Aorta (tissue), 5 donors: ENCODE measurements around the gene ANK2. TPM values are rescaled to one million over a fixed set of nuclear protein-coding genes. Genes with fewer than 3 reads are reported as not detected.

ENCODE experiments used
- ATAC-seq: fragments of 200-7000 bp; cut with Tn5 transposase; one replicate; pipeline ENCODE4 v1.9.1; 2022; ENCODE audit warnings: moderate library complexity; ENCODE audit not compliant: low FRiP score
- DNase-seq, 2 donors: peaks; one replicate each; pipeline ENCODE4 v3.0.0-alpha.2; 2020
- H3K27ac ChIP-seq, 2 donors: one replicate each; pipeline ENCODE4 v1.5.1; 2013; ENCODE audit warnings: low read length in 2 of 2, mild to moderate bottlenecking in 2 of 2, moderate library complexity in 2 of 2, control low read depth in 1 of 2, inconsistent platforms in 1 of 2, low read depth in 1 of 2
- H3K27me3 ChIP-seq, 2 donors: one replicate each; pipeline ENCODE4 v1.6.1; 2013; ENCODE audit warnings: control low read depth in 1 of 2, low read length in 1 of 2, mild to moderate bottlenecking in 1 of 2, moderate library complexity in 1 of 2; ENCODE audit not compliant: insufficient read depth in 2 of 2, control insufficient read depth in 1 of 2
- H3K36me3 ChIP-seq, 2 donors: one replicate each; pipeline ENCODE4 v1.6.1; 2013; ENCODE audit warnings: control low read depth in 1 of 2, low read length in 1 of 2, mild to moderate bottlenecking in 1 of 2; ENCODE audit not compliant: insufficient read depth in 2 of 2, control insufficient read depth in 1 of 2
- H3K4me1 ChIP-seq, 2 donors: one replicate each; pipeline ENCODE4 v1.6.1; 2013; ENCODE audit warnings: low read length in 2 of 2, control low read depth in 1 of 2, mild to moderate bottlenecking in 1 of 2, moderate library complexity in 1 of 2; ENCODE audit not compliant: insufficient read depth in 2 of 2, control insufficient read depth in 1 of 2
- H3K4me3 ChIP-seq, 2 donors: one replicate each; pipeline ENCODE4 v1.5.1; 2013; ENCODE audit warnings: low read length in 2 of 2, control low read depth in 1 of 2, mild to moderate bottlenecking in 1 of 2
- H3K9me3 ChIP-seq: one replicate; pipeline ENCODE4 v1.6.1; 2013; ENCODE audit warnings: mild to moderate bottlenecking, low read length; ENCODE audit not compliant: control insufficient read depth
- WGBS, 2 donors: extraction: QIAGEN DNeasy Blood & Tissue Kit; methylation state at CpG; one replicate each; pipeline ENCODE4 v1.1.7; 2013; 5-methylcytosine and 5-hydroxymethylcytosine counted together
- intact Hi-C, 2 donors: fragments of 100-400 bp; cut with DNase I; formaldehyde crosslinking; loops; one replicate each; pipeline versions ENCODE4 v1.14.2 to v1.15.0; 2022
- polyA plus RNA-seq, 2 donors: library from polyadenylated mRNA; stranded (reverse); fragments of 200-250 nt; gene quantifications; one replicate each; pipeline ENCODE4 v1.2.3, GENCODE V29; 2013
- total RNA-seq, 2 donors: library from RNA; stranded (reverse); fragmentation: NEBNext Ultra II Directional; extraction: Animal tissue kit (Norgen Biotek cat#: 25700); gene quantifications; one replicate each; pipeline ENCODE4 v1.2.1, GENCODE V29; 2021
- donor health status: healthy with polysubstance abuse.
- donor health status: Bipolar disorder and iron deficiency.
- donor health status: DM: no; HTN: no; CAD: no.
- donor health status: DM: no; HTN: no; CAD: no.
- donor health status: DM: yes; HTN: yes; CAD: no.

Gene ANK2
- total and polyA plus RNA-seq, 4 donors = 1.6 to 117 (median 36.6) TPM

DNA sequence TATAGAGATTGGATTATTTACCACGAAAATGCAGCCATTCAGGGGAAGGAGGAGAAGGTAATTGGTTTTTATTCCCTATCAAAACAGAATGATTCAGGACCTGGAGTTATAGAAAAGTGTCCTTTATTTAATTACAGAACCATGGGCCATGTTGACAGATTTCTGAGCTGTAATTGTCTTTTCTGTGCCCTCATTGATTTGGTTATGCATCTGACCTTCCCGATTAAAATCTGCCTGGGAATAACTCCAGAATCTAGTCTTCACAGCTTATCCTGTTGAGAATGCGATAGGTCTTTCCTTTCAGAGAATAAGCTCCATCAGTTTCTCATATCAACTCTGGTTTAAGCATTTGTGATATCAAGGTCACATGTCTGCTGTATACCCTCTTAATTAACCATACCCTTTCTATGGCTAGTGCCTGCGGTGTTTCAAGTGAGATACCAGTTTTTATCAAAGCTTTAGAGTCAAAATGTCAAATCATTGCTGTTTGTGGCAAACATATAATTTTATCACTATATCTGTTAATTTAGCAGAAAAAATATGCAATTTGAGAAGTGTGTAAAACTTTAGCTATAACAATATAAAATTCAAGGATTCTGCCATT lies 37.2 kb upstream of the ANK2 start:
- ATAC-seq = no peak
- H3K27ac ChIP-seq = no peak overlapping the region
- 87 to 89% methylated on average over 4 of the region's 4 CpGs for WGBS, 2 donors
- no peak overlapping the region for H3K4me3 ChIP-seq
- H3K36me3 ChIP-seq = no peaks in the 10 kb centered on the region
- intact Hi-C loops = no loop called here
- peaks cover 1% of the 10 kb centered on the region for H3K9me3 ChIP-seq
- no peaks in the 10 kb centered on the region for H3K4me1 ChIP-seq
- no peaks in the 10 kb centered on the region for H3K27me3 ChIP-seq
- no peak for DNase-seq

DNA sequence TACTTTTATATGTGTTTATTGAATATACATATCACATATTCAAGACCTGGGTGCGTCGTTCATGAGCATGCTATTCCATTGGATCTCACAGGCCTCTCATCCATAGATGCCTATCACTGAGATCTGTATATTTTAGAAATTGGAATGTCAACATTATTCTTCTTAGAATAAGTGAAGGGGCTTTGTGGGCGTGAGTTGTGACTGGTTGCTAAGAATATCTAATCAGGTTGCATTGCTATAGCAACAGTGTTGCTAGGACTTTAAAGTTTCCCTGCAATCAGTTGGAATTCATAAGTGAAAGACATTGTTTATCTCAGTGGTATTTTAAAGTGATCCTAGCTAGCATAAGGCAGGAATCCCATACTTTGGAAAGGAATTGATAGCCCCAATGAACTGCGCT lies 36.7 kb upstream of the ANK2 start:
- H3K27ac ChIP-seq = no peak overlapping the region
- intact Hi-C loops = no loop called here
- DNase-seq (no peak), ATAC-seq (no peak)
- WGBS, 2 donors = 70 to 77% methylated on average over 4 of the region's 4 CpGs
- H3K36me3 ChIP-seq = no peaks in the 10 kb centered on the region
- peaks cover 1% of the 10 kb centered on the region for H3K9me3 ChIP-seq
- no peaks in the 10 kb centered on the region for H3K4me1 ChIP-seq
- H3K4me3 ChIP-seq = no peak overlapping the region
- no peaks in the 10 kb centered on the region for H3K27me3 ChIP-seq

DNA sequence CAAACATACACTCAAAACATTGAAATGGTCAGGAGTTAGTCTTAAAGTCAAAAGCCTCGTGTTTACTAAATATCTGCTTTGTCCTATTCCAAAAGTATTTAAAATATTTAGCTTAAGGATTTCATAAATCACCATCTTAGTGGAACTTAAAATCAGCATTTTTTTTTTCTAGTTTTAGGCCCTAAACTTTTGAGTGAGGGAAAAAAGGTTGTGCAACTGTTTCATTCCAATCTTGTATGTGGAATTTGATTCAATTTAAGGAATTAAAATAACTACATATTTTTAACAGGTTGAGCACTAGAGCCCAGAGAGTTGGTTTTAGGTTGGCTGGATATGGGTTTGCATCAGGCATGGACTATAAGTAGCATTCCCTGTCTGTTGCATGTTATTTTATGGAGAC lies 35.7 kb upstream of the ANK2 start:
- no peaks in the 10 kb centered on the region for H3K4me1 ChIP-seq
- H3K4me3 ChIP-seq = no peak overlapping the region
- ATAC-seq = no peak
- no peaks in the 10 kb centered on the region for H3K27me3 ChIP-seq
- WGBS, 2 donors = 50 to 52% methylated on average over 1 of the region's 1 CpG
- intact Hi-C loops = no loop called here
- no peak overlapping the region for H3K27ac ChIP-seq
- no peak for DNase-seq
- peaks cover 1% of the 10 kb centered on the region for H3K9me3 ChIP-seq
- no peaks in the 10 kb centered on the region for H3K36me3 ChIP-seq

DNA sequence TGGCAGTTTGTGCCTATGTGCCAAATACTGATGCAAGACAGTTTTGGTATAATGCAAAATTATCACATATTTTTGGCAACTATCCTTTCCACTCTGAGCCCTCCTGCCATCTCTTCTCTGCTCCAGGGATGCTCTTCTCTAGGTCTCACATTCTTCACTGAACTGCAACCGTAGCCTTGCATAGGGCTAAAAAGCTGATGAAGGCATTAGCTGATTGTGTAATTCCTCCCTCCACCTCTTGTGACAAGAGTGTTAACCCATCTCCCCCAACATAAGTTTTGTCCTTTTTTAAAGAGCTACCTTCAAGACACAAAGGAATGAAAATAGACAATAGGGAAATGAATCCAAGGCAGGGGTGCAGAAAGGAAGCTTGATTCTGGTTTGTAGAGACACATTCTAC lies 33.1 kb upstream of the ANK2 start:
- Histone ChIP-seq H3K27ac (no peak overlapping the region), H3K36me3 (no peaks in the 10 kb centered on the region), H3K27me3 (no peaks in the 10 kb centered on the region), H3K4me1 (no peaks in the 10 kb centered on the region), H3K9me3 (peaks cover 1% of the 10 kb centered on the region), H3K4me3 (no peak overlapping the region)
- 87 to 89% methylated on average over 1 of the region's 1 CpG for WGBS, 2 donors
- ATAC-seq (no peak), DNase-seq (no peak)
- intact Hi-C loops = no loop called here

DNA sequence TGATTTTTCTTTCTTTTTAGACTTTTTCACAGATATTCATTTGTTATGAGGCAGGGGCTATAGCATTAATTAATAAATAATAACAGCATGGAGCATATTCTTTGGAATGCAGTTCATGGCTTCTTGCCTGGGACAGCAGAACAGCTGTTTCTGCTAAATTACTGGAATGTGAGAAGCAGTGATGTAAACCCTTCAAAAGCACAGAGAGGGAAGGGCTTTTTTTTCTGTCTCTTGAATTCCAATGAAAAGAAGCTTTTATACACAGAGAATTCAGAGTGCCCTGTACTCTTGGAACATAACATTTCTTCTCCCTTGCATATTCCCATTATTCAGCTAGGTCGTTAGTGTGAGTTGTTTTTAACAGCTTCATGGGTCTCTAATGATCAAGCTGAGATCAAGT lies 28.5 kb upstream of the ANK2 start:
- ATAC-seq = no peak
- no peak overlapping the region for H3K27ac ChIP-seq
- no peak overlapping the region for H3K4me3 ChIP-seq
- H3K4me1 ChIP-seq = no peaks in the 10 kb centered on the region
- intact Hi-C loops = no loop called here
- no peaks in the 10 kb centered on the region for H3K27me3 ChIP-seq
- DNase-seq = no peak
- 48 to 53% methylated on average over 1 of the region's 1 CpG for WGBS, 2 donors
- H3K36me3 ChIP-seq = no peaks in the 10 kb centered on the region
- peaks cover 1% of the 10 kb centered on the region for H3K9me3 ChIP-seq

DNA sequence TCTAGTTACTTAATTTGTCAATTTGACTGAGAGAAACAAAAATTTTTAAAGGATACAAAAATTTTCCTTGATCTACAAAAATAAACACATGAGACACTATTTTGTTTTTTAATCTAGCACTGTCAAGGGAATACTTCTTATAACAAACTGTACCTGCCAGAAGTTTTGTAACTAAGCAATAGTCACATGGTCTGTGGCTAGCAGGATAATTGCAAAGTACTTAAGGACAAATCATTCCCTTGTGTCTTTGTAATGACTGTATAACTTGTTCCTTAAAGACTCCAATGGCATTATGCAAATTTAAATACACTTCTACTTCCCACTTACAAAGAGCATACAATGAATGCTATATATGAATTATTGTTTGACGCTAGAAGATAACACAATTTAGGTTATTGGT lies 25.1 kb upstream of the ANK2 start:
- Histone ChIP-seq H3K9me3 (no peaks in the 10 kb centered on the region), H3K36me3 (no peaks in the 10 kb centered on the region), H3K27me3 (no peaks in the 10 kb centered on the region), H3K27ac (no peak overlapping the region), H3K4me3 (no peak overlapping the region), H3K4me1 (no peaks in the 10 kb centered on the region)
- ATAC-seq (no peak), DNase-seq (no peak)
- intact Hi-C loops = no loop called here
- WGBS, 2 donors = 92 to 94% methylated on average over 1 of the region's 1 CpG

DNA sequence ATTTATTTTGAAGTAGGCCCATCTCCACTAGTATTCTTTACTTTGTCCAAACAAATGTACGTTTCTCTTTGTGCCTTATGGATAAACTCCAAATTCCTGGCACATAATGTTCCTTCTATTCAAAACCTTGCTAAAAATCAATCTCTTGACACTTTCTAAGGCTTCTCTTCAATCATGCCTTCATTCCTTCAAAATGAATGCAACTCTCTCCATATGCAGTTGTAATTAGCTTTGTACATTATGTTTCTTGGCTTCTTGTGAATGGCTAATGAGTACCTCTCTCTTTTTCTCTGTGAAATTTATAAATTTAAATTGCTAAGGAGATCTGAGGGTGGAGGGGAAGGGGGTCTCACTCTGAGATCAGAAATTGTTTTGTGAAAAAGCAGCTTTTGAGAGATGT lies 24.0 kb upstream of the ANK2 start:
- H3K27ac ChIP-seq = no peak overlapping the region
- intact Hi-C loops = no loop called here
- DNase-seq (no peak), ATAC-seq (no peak)
- WGBS, 2 donors = 71 to 80% methylated on average over 1 of the region's 1 CpG
- no peaks in the 10 kb centered on the region for H3K4me1 ChIP-seq
- H3K36me3 ChIP-seq = no peaks in the 10 kb centered on the region
- no peaks in the 10 kb centered on the region for H3K9me3 ChIP-seq
- H3K27me3 ChIP-seq = no peaks in the 10 kb centered on the region
- H3K4me3 ChIP-seq = no peak overlapping the region

DNA sequence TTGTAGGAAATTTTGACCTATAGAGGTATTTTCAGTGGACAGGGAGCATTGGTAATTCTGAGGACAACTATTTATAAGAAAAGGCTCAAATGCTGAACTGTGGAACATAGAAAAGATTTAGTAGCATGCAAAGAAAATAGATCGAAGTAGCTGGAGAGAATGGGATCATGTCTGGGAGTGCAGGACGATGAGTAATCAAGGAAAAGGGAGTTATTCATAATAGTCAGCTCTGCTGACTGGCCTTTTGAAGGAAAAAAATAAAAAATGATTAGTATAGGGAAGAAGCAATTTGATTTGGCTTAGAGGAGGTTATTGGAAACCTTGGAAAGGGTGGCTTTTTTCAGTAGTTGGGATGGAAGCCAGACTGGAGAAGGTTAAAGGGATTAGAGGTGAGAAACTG lies 22.9 kb upstream of the ANK2 start:
- ATAC-seq (no peak), DNase-seq (no peak)
- no peaks in the 10 kb centered on the region for H3K9me3 ChIP-seq
- intact Hi-C loops = no loop called here
- WGBS, 2 donors = 24 to 37% methylated on average over 2 of the region's 2 CpGs
- no peak overlapping the region for H3K27ac ChIP-seq
- no peak overlapping the region for H3K4me3 ChIP-seq
- H3K27me3 ChIP-seq = no peaks in the 10 kb centered on the region
- no peaks in the 10 kb centered on the region for H3K36me3 ChIP-seq
- no peaks in the 10 kb centered on the region for H3K4me1 ChIP-seq

DNA sequence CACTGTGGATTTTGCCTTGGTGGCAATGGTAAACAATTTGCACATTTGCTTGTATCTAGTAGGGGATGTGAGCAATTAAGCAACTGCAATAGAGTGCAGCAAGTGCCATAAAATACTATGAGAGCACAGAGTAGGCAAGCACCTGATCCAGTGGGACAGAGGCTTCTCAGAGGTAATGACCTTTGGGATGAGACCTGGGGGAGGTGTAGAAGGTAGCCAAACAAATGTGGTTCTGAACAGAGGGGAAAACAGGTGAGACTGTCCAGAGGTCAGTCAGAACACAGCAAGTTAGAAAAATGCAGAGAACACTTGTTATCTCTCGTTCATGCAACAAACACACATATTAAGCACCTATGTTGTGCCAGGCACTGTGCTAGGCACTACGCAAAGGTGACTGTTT lies 21.4 kb upstream of the ANK2 start:
- Histone ChIP-seq H3K9me3 (no peaks in the 10 kb centered on the region), H3K36me3 (no peaks in the 10 kb centered on the region)
- 95 to 99% methylated on average over 2 of the region's 2 CpGs for WGBS, 2 donors

More for the DNA sequence above, 21.4 kb upstream of the ANK2 start:
- Histone ChIP-seq H3K27me3 (no peaks in the 10 kb centered on the region), H3K4me1 (no peaks in the 10 kb centered on the region), H3K4me3 (no peak overlapping the region), H3K27ac (no peak overlapping the region)
- intact Hi-C loops = no loop called here
- DNase-seq (no peak), ATAC-seq (no peak)
